K562 (cell line): ENCODE results near the gene CLPSL1. TPM values are rescaled to one million over a fixed set of nuclear protein-coding genes. Genes with fewer than 3 reads are reported as not detected.

Experiments used
- ATAC-seq: fragments of 200-7000 bp; cut with Tn5 transposase; 3 replicates; pipeline ENCODE4 v1.9.1; 2020; ENCODE audit warnings: moderate library complexity
- BruUV-seq: library from RNA; stranded (reverse); fragments of 400-500 nt; replicated peaks from 2 replicates; lab custom pipeline; 2021; lab: Mats Ljungman, UMichigan
- CTCF ChIA-PET: fragments of 300-600 bp; formaldehyde crosslinking; extraction: SDS; loops from one replicate; lab custom pipeline; 2021; ENCODE audit warnings: low intra/inter-chr PET ratio; lab: Yijun Ruan, JAX
- POLR2A ChIA-PET: fragments of 300-600, 350-650 bp; sonication (Branson Sonifier 250); formaldehyde crosslinking; extraction: SDS; loops from one replicate; lab custom pipeline; 2021; ENCODE audit warnings: antibody characterized with exemption, inconsistent platforms; lab: Yijun Ruan, JAX
- DNase-seq, 4 experiments: peaks; one replicate each; pipeline versions ENCODE4 v3.0.0 to v3.0.0-alpha.2; 2011 to 2018; ENCODE audit warnings: low spot score in 3 of 4, mixed read lengths in 3 of 4; ENCODE audit errors: extremely low read depth in 1 of 4
- FAIRE-seq: peaks from 2 replicates; lab custom pipeline; 2011; peaks lifted over from hg19 to GRCh38; lab: Jason Lieb, UNC
- H2AFZ ChIP-seq: 2 replicates; pipeline ENCODE4 v1.6.0; 2011; ENCODE audit warnings: low read depth, low read length, control low read depth, inconsistent platforms
- H3K27ac ChIP-seq: fragments of 200-600 bp; 3 replicates; pipeline ENCODE4 v1.8.0; 2011; ENCODE audit warnings: low read depth, mild to moderate bottlenecking, control low read depth, inconsistent platforms, low read length, moderate library complexity, mixed read lengths; ENCODE audit errors: extremely low read depth
- H3K27me3 ChIP-seq, 2 experiments: fragments of 300-600 bp in 1 of 2; 2 replicates in 1 of 2; 3 replicates in 1 of 2; pipeline versions ENCODE4 v1.6.0 to v1.8.0; 2011; ENCODE audit warnings: inconsistent platforms in 2 of 2, low read length in 2 of 2, mild to moderate bottlenecking in 1 of 2, mixed read lengths in 1 of 2, moderate library complexity in 1 of 2; ENCODE audit not compliant: control insufficient read depth in 2 of 2, insufficient read depth in 2 of 2
- H3K36me3 ChIP-seq: fragments of 300-600 bp; 3 replicates; pipeline ENCODE4 v1.8.0; 2011; ENCODE audit warnings: mild to moderate bottlenecking, low read length, inconsistent platforms; ENCODE audit not compliant: control insufficient read depth, insufficient read depth
- H3K4me1 ChIP-seq, 2 experiments: fragments of 200-600 bp in 1 of 2; replicated peaks in 1 of 2; 2 replicates in 1 of 2; 3 replicates in 1 of 2; pipeline versions ENCODE4 v1.5.1 to v1.8.0; 2011; ENCODE audit warnings: inconsistent platforms in 2 of 2, low read length in 2 of 2, mild to moderate bottlenecking in 1 of 2, mixed read lengths in 1 of 2, moderate library complexity in 1 of 2; ENCODE audit not compliant: control insufficient read depth in 2 of 2, insufficient read depth in 2 of 2
- H3K4me2 ChIP-seq: 2 replicates; pipeline ENCODE4 v1.6.1; 2011; ENCODE audit warnings: low read length, control low read depth, inconsistent platforms, mixed read lengths; ENCODE audit not compliant: insufficient read depth
- H3K4me3 ChIP-seq: fragments of 200-600 bp; sonication (generic), shearing (Covaris generic); 2 replicates; pipeline ENCODE4 v1.5.1; 2016; ENCODE audit warnings: control low read depth, inconsistent platforms
- H3K79me2 ChIP-seq: fragments of 200-600 bp; 3 replicates; pipeline ENCODE4 v1.8.0; 2011; ENCODE audit warnings: low read length, inconsistent platforms; ENCODE audit not compliant: control insufficient read depth, insufficient read depth
- H3K9ac ChIP-seq, 2 experiments: 2 replicates each; pipeline versions ENCODE4 v1.6.0 to v1.6.1; 2011; ENCODE audit warnings: low read depth in 2 of 2, low read length in 2 of 2, control low read depth in 1 of 2, inconsistent platforms in 1 of 2, mild to moderate bottlenecking in 1 of 2, mixed read lengths in 1 of 2; ENCODE audit not compliant: insufficient read depth in 1 of 2
- H3K9me1 ChIP-seq: one replicate; pipeline ENCODE4 v1.6.0; 2011; ENCODE audit warnings: inconsistent platforms, mild to moderate bottlenecking, low read length, moderate library complexity; ENCODE audit not compliant: control insufficient read depth, insufficient read depth
- H3K9me3 ChIP-seq: replicated peaks from 2 replicates; pipeline ENCODE4 v1.5.1; 2011; ENCODE audit warnings: low read depth, low read length, inconsistent platforms; ENCODE audit not compliant: control insufficient read depth, insufficient read depth
- H4K20me1 ChIP-seq: replicated peaks from 2 replicates; pipeline ENCODE4 v1.6.1; 2011; ENCODE audit warnings: low read length, inconsistent platforms, mixed read lengths; ENCODE audit not compliant: control insufficient read depth, insufficient read depth
- BCL6 ChIP-seq: fragments of 250-450 bp; sonication (Bioruptor Pico); IDR thresholded peaks from 2 replicates; pipeline ENCODE4 v1.4.0; 2020
- E2F3 ChIP-seq: fragments of 250-450 bp; sonication (Bioruptor Pico); IDR thresholded peaks from 2 replicates; pipeline ENCODE4 v1.4.0; 2020; ENCODE audit warnings: mild to moderate bottlenecking
- HCFC1 ChIP-seq: IDR thresholded peaks from 2 replicates; pipeline ENCODE4 v1.6.1; 2012; ENCODE audit warnings: low read depth, low read length, improper control_type of control experiment
- PKNOX1 ChIP-seq: fragments of 450-650 bp; IDR thresholded peaks from 2 replicates; pipeline ENCODE4 v1.6.1; 2016
- WGBS: fragments of 100-300 bp; shearing (Covaris generic); methylation state at CpG from one replicate; pipeline ENCODE4 v1.1.6; 2016; ENCODE audit warnings: low coverage, mixed read lengths; ENCODE audit not compliant: insufficient coverage; ENCODE audit errors: missing lambda C conversion rate; 5-methylcytosine and 5-hydroxymethylcytosine counted together
- in situ Hi-C: fragments of 300-500 bp; cut with MboI; formaldehyde crosslinking; loops from 4 replicates; pipeline ENCODE4 v1.15.0; 2018; ENCODE audit warnings: inconsistent platforms, mixed read lengths
- intact Hi-C: fragments of 100-400 bp; cut with micrococcal nuclease; formaldehyde crosslinking; loops from 2 replicates; pipeline ENCODE4 v1.14.2; 2022
- polyA plus RNA-seq, 8 experiments: library from polyadenylated mRNA; depleted of rRNA in 4 of 8; stranded (reverse) in 5 of 8; unstranded in 3 of 8; fragments of >200 nt; fragmentation: Nextera tagmentation in 2 of 8; fragmentation: Illumina TruSeq in 1 of 8; extraction: Ambion mirVana in 2 of 8; extraction: Trizol in 1 of 8; gene quantifications; 2 replicates each; pipeline versions ENCODE4 v1.2.1 to v1.2.3, GENCODE V29; 2011 to 2014; ENCODE audit warnings: inconsistent platforms in 1 of 8, missing spikeins in 1 of 8
- total RNA-seq, 7 experiments: library from RNA; depleted of rRNA in 6 of 7; stranded (reverse); fragments of >200 nt in 6 of 7; fragmentation: Illumina TruSeq in 2 of 7; extraction: Trizol in 2 of 7; gene quantifications; 2 replicates each; pipeline versions ENCODE4 v1.2.1 to v1.2.3, GENCODE V29; 2011 to 2021; ENCODE audit warnings: low replicate concordance in 1 of 7
- TF ChIP-seq, protein P1 (sequence below): fragments of 200-400 bp; formaldehyde crosslinking; IDR thresholded peaks from 2 replicates; pipeline ENCODE4 v1.6.1; 2017; ENCODE audit warnings: mild to moderate bottlenecking, low read depth, low read length, moderate library complexity

The CLPSL1 gene
- total and polyA plus RNA-seq, 9 of the 15 experiments (the other 6 are each of a cell fraction or from before 2014, with no cell fraction given): not detected

DNA sequence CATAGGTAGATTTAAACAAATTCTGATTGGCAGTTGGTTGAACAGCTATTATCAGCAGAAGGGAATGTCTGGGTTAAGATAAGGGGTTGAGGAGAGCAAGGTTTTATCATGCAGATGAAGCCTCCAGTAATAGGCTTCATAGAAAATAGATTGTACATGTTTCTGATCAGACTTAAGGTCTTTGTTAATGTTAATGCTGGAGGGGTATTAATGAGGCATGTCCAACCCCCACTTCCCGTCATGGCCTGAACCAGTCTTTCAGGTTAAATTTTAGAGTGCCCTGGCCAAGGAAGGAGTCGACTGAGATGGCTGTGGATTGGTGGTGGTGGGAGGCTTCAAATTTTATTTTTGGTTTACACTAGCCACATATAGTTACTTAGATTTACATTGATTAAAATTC lies 3.4 kb downstream of the CLPSL1 start:
- CTCF ChIA-PET: interaction anchor here (0.7 kb wide), 1 partner anchor 11 kb away, joined by 3 read pairs; no protein-coding TSS in a partner anchor
- in situ Hi-C loops: no loop called here

More for the DNA sequence above, 3.4 kb downstream of the CLPSL1 start:
- no peak overlapping the region for H3K4me2 ChIP-seq
- whole genome bisulfite sequencing: 0% methylated on average over 2 of the region's 2 CpGs
- no peaks in the 10 kb centered on the region for H3K79me2 ChIP-seq
- H3K27me3 ChIP-seq: peaks cover 56 to 69% of the 10 kb centered on the region in 2 experiments
- H3K4me1 ChIP-seq: peaks cover 0 to 6% of the 10 kb centered on the region in 2 experiments; a peak in 3 of 5 replicates
- no peak overlapping the region for H3K9ac ChIP-seq
- H3K4me3 ChIP-seq: no peak overlapping the region
- TF ChIP-seq, protein P1, sequence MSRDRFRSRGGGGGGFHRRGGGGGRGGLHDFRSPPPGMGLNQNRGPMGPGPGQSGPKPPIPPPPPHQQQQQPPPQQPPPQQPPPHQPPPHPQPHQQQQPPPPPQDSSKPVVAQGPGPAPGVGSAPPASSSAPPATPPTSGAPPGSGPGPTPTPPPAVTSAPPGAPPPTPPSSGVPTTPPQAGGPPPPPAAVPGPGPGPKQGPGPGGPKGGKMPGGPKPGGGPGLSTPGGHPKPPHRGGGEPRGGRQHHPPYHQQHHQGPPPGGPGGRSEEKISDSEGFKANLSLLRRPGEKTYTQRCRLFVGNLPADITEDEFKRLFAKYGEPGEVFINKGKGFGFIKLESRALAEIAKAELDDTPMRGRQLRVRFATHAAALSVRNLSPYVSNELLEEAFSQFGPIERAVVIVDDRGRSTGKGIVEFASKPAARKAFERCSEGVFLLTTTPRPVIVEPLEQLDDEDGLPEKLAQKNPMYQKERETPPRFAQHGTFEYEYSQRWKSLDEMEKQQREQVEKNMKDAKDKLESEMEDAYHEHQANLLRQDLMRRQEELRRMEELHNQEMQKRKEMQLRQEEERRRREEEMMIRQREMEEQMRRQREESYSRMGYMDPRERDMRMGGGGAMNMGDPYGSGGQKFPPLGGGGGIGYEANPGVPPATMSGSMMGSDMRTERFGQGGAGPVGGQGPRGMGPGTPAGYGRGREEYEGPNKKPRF: no peak
- TF ChIP-seq PKNOX1 (peak; percentile 18; the same call in 1 of the 2 replicates), E2F3 (CRISPR knock-in tag) (no peak), HCFC1 (no peak), BCL6 (no peak)
- H3K9me1 ChIP-seq: no peaks in the 10 kb centered on the region
- no peak overlapping the region for H2AFZ ChIP-seq
- no TSS peak for BruUV-seq
- ATAC-seq (no peak), DNase-seq (no peak), FAIRE-seq (no peak)
- intact Hi-C loops: no loop called here
- POLR2A ChIA-PET: interaction anchor here (0.6 to 1.2 kb wide), 4 partner anchors 10 to 112 kb away, joined by 3 to 4 read pairs (median 4); no protein-coding TSS in a partner anchor
- H4K20me1 ChIP-seq: peaks cover 4% of the 10 kb centered on the region; the same call in 1 of the 2 replicates
- no peaks in the 10 kb centered on the region for H3K36me3 ChIP-seq
- no peaks in the 10 kb centered on the region for H3K9me3 ChIP-seq
- no peak overlapping the region for H3K27ac ChIP-seq
